Measurements from ENCODE around the gene GOLGA6L10.
"Not testable (repeated sequence)": the region's sequence is repeated elsewhere in the genome, so short reads cannot be mapped to it uniquely, and the experiment has no call there.

The GOLGA6L10 gene

DNA sequence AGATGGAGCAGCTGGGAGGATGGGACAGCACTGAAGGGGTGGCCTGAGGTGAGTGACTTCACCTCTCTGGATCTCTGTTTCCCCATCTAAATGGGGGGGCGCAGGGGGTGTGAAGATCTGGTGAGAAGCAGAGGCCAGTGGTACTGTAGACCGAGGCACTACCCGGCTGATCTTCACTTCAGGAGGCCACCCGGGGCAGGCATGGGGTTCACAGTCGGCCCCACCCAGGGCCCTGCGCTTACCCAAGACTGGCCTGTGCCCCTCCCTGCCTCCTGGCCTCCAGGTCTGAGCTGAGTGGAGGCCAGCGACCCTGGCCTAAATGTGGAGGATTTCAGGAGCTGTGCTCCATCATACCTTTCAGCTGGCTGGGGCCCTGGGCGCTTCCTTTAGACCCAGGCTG is 31.0 kb downstream of the GOLGA6L10 start:
- not testable (repeated sequence) for DNase-seq (ENCODE audit: low read depth in 2 of 2)

DNA sequence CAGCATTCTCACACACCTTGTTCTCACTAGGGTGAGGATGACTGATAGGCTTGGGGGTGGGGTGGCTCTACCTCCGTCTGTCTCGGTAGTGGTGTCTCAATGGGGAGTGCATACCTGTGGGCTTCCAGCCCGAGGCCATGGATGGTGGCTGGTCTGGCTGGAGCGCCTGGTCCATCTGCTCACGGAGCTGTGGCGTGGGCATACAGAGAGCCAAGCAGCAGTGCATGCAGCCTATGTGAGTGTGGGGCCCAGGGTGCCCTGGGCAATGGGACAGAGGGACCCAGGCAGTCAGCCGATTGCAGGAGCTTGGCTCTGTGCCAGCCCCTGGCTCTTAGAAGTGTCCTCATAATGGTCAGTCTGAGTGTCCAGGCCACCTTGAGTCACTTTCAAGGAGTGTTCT is 31.8 kb downstream of the GOLGA6L10 start:
- DNase-seq (ENCODE audit: low read depth in 2 of 2) = not testable (repeated sequence)

DNA sequence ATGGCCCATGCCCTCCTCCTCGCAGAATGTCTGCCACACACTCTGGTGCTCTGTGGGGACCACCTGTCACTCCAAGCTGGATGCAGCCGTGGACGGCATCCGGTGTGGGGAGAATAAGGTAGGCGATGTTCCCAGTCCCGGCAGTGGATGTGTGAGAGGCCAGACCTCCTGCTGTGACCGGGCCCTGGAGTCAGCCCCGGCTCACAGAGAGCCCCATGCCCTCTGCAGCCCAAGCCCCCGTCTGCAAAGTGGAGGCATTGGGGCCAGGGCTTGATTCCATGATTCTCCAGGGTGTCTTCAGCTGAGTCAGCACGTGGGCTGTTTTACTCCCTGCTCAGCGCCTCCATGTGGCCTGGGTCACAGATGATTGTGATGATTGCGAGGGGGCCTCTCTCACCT is 32.2 kb downstream of the GOLGA6L10 start:
- DNase-seq (ENCODE audit: low read depth in 2 of 2) = no peak

DNA sequence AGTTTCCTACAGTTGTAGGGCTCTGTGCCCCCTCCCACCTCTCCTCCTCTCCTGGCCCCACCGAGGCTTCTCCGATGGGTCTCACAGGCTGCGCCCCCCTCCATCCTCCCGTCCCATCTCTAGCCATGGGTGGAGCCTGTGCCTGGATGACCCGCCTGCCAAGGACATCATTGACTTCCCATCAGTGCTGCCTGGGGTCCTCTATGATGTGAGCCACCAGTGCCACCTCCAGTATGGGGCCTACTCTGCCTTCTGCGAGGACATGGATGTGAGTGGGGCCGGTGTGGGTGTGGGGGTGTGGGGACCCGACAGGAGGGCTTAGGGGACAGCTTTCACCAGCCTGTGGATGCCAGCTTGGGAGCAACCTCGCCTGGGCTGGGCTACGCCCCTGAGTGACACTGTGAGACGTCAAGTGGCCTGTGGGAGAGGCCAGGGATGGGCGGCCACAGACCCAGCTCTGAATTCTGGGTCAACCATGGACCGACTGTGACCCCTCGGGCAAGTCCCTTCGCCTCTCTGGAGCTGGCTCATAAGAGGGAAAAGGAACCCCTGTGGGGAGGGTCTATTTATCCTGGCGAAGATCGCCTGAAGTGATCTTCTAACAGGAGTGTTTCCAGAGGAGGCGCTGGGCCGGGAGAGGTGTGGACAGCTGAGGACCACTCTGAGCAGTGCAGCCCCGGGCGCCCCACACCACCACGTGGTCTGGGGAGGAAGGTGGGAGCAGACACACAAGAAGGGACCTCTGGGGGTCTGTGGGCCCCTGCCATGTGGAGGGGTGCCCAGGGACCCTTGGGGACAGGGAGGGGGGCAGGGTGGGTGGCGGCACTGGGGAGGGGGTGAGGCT is 32.8 kb downstream of the GOLGA6L10 start:
- not testable (repeated sequence) for DNase-seq (ENCODE audit: low read depth in 2 of 2)

DNA sequence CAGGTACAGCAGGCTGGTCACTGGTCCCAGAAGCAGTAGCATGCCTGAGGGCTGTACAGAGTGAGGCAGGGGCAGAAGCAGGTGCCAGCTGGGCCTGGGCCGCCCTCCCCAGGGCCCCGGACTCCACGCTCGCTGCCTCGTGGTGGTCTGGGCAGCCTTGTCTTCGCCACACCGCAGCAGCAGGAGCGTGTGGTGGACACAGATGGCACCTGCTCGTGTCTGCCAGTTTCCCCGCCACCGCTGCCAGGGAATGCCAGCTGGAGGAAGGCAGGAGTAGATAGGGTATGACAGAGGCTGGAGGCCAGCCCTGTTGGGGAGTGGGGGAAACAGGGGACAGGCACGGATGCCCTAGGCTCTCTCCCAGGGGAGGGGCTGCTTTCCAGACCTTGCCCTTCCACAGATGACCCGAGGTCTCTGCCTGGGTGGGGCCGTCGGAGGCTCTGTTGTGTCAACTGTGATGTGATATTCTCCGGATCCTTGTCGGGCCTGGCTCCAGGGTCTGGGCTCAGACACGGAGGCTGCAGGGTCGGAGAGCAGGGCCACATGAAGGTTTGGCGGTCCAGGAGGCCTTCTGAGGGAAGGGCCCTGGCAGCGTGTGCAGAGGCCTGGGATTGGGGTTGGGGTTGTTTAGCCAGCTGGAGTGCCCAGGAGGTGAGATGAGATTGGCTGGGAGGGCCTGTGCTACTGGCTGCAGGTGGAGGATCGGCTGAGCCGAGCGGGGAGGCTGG is 33.6 kb downstream of the GOLGA6L10 start:
- DNase-seq (ENCODE audit: low read depth in 2 of 2) = no peak

DNA sequence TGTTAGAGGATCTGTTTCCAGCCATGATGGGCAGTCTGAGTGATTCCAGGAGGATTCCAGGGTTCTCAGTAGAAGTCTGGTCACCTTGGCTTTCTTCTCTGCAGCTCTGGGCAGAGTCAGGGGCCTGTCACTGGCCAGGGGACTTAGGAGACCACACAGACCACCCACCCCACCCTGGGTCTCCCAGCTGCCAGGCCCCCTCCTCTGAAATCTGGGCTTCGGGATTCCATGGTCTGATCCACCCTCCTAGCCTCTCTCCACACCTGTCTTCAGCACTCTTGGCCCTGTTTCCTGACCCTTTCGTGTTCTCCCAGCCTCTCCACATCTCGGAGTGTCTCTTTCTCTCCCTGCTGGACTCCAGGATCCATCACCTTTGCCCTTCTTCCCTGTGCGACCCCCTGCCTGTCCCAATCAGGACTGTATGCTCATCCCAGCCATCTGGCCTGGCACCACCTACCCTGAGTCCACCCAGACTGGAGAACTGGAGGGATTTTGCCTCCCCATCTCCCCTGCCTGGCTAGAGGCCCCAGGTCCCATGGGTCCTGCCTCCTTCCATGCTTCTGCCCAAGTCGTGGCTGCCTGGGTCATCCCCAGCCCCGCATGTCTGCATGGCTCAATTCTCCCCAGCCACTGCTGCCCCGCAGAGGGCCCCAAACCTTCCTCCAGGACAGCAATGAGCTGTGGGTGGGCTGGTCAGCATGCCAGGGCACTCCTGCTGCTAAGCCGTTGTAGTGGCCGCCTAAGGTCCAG is 34.3 kb downstream of the GOLGA6L10 start:
- DNase-seq (ENCODE audit: low read depth in 2 of 2) = no peak

DNA sequence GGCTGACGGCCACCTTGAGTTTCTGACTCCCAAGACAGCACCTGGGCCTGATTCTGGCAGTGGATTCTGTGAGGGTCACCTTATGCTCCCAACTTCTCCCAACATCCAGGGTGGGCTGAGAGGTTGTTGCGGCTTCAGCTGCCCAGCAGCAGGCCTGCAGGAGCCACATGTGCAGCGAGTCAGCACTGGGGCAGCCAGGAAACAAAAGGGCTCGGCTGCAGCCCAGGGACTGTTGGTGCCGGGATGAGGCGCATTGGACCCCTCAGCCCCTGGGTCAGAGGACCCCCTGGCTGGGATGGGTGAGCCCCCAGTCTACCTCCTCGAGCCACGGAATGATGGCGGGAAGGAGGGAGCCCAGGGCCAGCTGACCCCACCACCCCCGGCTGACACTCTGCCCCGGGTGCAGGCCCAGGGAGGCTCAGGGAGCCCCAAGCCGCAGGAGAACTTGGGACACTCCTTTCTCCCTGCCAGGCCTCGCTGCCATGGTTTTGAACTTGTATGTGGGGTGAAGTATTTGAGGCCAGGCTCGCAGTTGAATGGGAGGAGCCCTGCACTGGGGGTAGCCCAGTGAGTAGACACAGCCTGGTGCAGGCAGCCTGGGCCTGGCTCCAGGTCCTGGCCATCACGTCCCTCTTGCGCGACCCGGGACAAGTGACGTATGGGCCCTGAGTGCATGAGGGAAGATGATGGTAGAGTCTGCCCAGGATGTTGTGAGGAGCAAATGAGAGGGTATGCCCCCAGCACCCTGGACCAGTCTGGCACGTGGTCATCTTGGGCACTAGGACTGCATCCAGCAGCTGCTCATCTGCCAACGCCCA is 35.1 kb downstream of the GOLGA6L10 start:
- DNase-seq (ENCODE audit: low read depth in 2 of 2) = not testable (repeated sequence)

DNA sequence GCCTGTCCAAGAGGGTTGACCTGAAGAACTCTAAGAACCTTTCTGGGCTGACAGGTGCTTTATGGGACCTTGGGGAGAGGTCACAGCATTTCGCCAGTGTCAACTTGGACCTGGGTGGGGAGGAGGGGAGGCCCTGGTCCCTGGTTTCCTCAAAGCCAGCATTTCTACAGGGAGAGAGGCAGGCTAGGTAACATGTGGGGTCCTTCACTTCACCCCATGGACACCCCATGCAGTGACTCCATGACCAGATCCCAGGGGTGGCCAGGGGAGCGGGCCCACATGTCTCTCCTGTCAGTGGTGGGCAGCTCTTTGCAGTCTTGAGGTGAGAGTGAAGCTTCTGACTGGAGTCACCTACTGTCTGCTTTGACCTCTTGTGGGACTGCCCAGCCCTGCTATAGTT is 35.8 kb downstream of the GOLGA6L10 start:
- no peak for DNase-seq (ENCODE audit: low read depth in 2 of 2)

DNA sequence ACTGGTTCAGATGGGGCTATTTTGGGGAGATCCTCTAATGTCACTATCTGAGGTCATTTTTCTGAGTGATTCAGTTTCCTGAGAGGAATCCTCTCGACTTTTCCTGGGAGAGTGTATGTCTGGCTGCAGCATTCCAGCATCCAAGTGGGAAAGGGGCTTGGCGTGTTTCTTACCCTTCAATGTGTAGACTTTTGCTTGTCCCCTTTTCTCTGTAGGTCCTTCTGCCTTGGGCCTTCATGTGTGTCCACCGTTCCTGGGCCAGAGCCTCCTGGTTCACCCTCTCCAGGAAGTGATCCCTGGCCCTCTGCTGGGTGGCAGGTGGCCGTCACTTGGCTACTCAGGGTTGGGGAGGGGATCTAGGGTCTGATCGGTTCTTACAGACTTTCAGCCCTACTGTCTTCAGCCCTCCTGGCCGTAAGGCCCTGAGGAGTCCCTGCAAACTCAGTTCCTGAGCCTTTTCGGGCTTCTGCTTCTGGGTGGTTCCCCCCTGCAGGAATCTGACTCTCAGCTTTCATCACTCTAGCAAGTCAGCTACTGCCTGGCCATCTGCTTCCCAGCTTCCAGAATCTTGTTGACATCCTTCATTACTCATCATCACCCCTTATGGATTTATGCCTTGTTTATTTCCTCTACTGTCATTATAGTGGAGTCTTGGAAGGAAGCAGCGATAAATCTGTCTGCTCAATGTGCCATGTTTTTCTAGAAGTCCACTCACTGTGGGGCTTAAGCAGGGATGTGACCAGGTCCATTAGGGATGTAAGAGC is 36.5 kb downstream of the GOLGA6L10 start:
- DNase-seq (ENCODE audit: low read depth in 2 of 2) = no peak

DNA sequence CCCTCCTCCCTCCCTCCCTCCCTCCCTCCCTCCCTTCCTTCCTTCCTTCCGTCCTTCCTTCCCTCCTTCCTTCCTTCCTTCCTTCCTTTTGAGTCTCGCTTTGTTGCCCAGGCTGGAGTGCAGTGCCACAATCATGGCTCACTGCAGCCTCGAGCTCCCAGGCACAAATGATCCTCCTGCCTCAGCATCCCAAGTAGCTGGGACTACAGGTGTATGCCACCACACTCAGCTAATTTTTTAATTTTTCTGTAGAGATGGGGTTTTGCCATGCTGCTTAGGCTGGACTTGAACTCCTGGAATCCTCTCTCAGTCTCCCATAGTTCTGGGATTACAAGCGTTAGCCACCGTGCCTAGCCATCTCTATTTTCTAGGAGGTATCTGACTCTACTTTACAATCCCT is 38.0 kb downstream of the GOLGA6L10 start:
- not testable (repeated sequence) for DNase-seq (ENCODE audit: low read depth in 2 of 2)

DNA sequence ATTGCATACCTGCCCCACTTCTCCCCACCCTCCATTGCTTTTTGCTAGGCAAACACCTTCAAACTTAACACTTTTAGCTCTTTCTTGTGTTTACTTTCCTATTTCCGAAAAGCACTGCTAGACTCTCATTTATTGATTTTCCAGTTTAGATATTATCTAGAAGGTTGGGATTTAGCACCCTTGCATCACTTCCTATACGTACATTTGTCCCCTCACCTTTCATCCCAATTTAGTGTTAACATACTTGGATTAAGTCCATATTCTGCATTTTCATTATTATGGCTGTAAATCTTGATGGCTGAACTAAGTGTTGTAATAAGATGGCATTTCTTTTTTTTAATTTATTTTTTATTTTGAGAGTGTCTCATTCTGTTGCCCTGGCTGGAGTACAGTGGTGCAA is 39.5 kb downstream of the GOLGA6L10 start:
- DNase-seq (ENCODE audit: low read depth in 2 of 2) = no peak

DNA sequence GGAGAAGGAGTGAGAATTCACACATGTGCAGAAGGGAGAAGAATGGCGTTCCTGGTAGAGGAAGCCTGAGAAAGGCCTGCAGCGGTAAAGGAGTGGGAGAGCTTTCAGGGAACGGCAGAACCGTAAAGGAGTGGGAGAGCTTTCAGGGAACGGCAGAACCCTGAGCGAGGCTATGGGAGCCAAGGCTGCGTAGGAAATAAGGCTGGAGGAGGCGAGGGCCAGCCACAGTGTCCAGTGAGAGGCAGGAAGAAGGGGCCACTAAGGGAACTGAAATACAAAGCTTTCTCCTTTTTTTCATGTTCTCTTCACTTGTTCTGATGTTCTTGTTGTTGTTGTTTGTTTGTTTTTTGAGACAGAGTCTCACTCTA is 41.6 kb downstream of the GOLGA6L10 start:
- DNase-seq (ENCODE audit: low read depth in 2 of 2) = no peak

DNA sequence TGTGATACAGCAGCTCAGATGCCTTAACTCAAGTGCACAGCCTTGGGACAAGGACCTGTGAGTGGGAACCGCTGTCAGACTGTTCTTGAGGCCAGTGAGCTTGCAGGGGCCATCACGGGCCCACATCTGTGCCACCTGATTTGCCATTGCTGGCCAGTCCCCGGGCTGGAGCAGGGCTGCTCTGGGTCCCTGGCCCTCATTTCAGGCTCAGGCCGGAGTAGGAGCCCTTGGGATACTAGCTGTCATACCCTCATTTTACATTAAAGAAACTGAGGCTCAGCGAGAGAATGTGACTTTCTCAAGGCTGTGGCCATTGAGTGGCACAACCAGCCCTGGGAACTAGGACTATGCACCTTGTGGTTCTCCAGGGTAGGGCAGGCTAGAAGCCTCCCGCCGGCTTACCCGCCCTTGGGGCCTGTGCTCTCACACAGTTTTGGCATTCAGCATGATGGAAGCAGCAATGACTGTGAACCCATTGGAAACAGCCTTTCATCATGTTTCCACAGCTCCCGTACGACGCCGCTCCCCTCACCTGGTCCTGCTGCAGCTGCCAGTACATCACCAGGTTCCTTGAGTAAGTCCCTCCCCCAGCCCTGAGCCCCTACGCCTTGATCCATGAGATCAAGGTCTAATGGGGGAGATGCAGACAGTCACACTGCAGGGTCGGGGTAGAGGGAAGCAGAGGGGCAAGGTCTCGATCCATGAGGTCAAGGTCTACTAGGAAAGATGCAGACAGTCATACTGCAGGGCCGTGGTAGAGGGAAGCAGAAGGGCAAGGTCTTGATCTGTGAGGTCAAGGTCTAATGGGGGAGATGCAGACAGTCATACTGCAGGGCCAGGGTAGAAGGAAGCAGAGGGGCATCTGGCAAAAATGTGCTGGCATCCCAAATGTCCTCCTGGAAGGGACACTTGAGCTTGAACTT is 42.2 kb downstream of the GOLGA6L10 start:
- DNase-seq (ENCODE audit: low read depth in 2 of 2) = no peak

DNA sequence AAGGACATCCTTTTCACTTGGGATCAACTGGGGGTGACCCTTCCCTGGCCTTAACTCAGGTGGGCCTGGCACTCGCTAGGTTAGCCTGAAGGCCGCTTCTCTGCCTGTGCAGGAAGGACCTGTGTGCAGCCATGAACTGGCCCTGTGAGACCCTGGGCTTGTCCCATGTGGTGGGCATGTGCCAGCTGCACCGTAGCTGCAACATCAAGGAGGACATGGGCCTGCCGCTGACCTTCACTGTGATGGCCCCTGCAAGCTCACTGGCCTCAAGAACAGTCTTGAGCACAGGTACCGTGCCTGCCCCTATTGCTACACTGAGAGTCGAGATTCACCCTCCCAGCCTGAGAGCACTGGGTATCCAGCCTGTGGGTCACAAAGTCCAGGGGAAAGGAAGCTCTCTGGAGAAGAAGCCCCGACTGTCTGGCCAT is 43.6 kb downstream of the GOLGA6L10 start:
- DNase-seq (ENCODE audit: low read depth in 2 of 2) = no peak

DNA sequence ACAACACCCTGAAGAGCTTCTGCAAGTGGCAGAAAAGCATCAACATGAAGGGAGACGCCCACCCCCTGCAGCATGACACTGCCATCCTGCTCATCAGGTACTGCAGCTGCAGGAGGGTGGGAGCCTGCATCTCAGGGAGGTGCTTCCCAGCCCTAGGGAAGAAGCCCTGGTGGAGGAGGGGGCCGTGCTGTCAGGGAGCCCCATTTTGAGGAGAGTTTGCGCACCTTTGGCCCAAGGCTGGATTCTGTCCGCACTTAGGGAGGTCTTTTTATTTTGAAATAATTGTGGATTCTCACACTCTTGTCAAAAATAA is 44.5 kb downstream of the GOLGA6L10 start:
- DNase-seq (ENCODE audit: low read depth in 2 of 2) = no peak

DNA sequence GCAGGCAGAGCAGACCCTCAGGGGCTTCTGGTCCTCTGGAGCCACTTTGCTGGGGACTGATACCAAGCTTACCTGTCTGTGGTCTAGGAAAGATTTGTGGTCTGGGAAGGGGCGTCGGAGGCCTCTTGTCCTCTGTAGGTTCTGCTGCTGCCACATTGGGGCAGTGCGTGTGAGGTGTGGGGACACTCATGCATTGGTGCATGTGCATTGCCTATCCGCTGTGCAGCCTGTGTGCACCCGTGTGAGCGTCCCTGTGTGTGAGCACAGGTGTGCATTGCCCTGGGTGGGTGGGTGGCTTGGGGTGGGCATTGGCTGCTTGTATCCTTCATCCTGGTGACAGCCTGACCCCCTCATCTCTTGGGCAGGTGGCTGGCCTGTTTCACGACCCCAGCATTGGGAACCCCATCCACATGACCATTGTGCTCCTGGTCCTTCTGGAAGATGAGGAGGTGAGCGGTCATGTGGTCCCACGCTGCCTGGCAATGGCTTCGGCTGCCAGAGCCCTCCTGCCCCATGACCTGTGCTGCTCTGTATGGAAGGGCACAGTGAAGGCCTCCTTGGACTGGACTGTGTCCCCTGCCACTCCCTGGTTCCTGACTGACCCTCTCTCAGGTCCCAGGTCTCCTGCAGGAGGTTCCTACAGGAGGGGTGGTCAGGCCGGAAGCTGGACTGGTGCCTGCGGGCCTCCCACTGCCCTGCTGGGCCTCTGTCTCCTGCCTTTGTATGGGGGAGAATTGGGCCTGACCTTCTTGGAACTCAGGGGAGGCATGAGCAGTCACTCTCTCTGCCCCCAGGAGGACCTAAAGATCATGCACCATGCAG is 45.1 kb downstream of the GOLGA6L10 start:
- no peak for DNase-seq (ENCODE audit: low read depth in 2 of 2)

DNA sequence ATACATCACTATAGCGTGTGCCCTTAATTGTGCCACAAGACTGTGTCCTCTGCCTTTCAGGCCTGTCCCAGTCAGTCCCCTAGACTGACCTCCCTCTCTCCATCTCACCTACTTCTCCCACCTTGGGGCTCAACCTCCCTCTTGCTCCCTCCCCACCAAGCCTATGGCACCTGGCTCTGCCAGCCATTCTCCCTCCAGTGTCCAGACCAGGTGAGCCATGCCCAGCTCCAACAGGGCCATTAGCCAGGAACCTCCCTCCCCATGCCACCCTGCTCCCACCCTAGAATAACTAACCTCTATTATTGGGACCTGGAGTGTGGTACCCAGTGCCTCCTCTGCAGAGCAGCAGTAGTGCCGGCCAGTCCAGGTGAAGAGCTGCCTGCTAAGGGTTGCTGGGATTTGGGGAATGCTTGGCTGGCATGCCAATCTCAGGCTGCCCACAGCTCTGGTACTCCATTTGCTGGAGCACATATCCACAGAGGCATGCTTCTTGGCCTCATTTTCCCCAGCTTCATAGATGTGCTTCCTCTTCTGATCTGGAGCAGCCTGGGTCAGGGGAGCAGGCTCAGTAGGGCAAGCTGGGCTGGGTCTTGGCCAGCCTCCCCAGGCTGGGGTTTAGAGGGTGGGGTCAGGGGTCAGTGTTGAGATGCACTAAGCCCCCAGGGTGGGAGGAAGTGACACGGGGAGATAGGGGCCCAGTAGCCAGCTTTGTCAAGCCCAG is 47.8 kb downstream of the GOLGA6L10 start:
- no peak for DNase-seq (ENCODE audit: low read depth in 2 of 2)

DNA sequence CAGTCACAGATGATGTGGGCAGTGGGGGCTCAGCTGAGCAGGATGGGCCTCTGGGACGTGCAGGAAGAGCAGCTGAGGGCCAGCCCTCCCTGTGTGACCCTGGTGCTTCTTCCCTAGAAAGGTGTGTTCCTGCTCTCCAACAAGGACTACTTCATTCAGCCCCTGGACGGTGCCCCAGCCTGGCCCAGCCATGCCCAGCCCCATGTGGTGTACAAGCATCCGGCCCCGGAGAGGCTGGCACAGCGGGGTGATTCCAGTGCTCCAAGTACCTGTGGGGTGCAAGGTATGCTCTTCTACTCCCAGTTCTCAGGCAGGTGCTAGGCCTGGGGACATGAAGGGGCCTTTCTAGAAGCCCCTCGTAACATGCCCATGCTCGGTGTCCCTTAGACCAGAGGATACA is 48.4 kb downstream of the GOLGA6L10 start:
- DNase-seq (ENCODE audit: low read depth in 2 of 2) = no peak

Data from stimulated activated CD4-positive, alpha-beta T cell treated with anti-CD3 and anti-CD28 coated beads, Interleukin-12 subunit alpha, Interleukin-12 subunit beta, amount 100 ng/mL, for 24 hours (primary cell).